Measurements from ENCODE around the gene RASGEF1B.

DNA sequence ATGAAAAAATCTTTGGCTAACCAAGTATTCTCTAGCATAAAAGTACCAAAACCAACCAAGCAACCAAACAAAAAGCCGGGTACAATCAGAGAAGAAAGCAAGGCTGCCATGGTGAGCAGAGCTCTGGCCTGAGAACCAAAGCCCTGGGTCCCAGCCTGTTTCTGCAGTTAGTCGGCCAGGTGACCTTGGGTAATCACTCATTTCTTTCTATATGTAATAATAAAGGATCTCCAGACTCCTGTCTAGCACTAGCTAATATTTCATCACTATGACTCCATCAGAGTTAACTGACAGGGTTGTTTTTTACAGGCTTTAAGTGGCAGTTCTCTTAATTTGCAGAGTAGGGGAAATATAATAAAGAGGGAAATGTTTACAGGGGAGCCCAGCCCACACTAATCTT, 34.0 kb upstream of the RASGEF1B start:
- no peak for TF ChIP-seq CTCF (conservative IDR thresholded peaks at IDR 0.05; ENCODE audit: low read length)
- no peak for TF ChIP-seq EZH2phosphoT487 (IDR thresholded peaks at IDR 0.05; ENCODE audit: borderline replicate concordance, low read depth, low read length)

All from OCI-LY7 (cell line).